ENCODE measurements around the gene ZFP28. TPM values are rescaled to one million over a fixed set of nuclear protein-coding genes. Genes with fewer than 3 reads are reported as not detected.

The ZFP28 gene
- total RNA-seq, 4 donors from 2014 or later: 10.3 to 20.2 (median 12.7) TPM

DNA sequence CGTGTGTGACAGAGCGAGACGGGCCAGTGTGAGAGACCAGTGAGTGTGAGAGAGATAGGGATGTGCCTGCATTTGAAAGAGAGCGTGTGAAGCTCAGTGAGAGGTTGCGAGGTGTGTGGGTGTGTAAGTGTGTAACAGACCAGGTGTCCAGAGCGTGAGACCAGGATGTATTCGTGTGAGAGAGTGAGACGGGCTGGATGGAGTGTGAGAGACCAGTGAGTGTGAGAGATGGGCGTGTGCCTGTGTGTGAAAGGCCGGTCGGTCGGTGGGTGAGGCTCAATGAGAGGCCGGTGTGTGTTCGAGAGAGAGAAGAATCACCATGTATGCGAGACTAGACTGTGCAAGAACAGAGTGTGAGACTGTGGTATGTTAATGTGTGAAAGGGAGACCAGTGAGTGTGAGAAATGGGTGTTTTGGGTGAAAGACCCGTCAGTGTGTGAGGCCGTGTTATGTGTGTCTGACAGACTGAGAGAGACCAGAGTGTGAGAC lies 30.4 kb upstream of the ZFP28 start:
- DNase-seq (ENCODE audit: extremely low spot score): no peak
- Histone ChIP-seq H3K4me3 (peak overlapping the region; percentile 66 to 86 (median 82)), H3K9me3 (peaks cover 0 to 8% (median 3%) of the 10 kb centered on the region in 4 donors), H3K36me3 (peaks cover 4 to 20% (median 13%) of the 10 kb centered on the region in 4 donors), H3K27me3 (no peaks in the 10 kb centered on the region), H3K4me1 (peaks cover 11 to 16% (median 14%) of the 10 kb centered on the region in 4 donors), H3K27ac (replicated peaks in 1 of 4) (peak overlapping the region; percentile 95 to 97 (median 96))
- WGBS: 4% methylated on average over 17 of the region's 17 CpGs
- intact Hi-C loops (cut with DNase I): loop anchor here (10.0 kb wide), 1 partner anchor 166 kb away; the partner anchor contains the start of gene ZNF835
- TF ChIP-seq POLR2AphosphoS5 (IDR thresholded peaks at IDR 0.05) (no peak), EP300 (IDR thresholded peaks at IDR 0.05) (no peak), POLR2A (IDR thresholded peaks at IDR 0.05; ENCODE audit: low read depth) (no peak)
- TF ChIP-seq, protein P1, sequence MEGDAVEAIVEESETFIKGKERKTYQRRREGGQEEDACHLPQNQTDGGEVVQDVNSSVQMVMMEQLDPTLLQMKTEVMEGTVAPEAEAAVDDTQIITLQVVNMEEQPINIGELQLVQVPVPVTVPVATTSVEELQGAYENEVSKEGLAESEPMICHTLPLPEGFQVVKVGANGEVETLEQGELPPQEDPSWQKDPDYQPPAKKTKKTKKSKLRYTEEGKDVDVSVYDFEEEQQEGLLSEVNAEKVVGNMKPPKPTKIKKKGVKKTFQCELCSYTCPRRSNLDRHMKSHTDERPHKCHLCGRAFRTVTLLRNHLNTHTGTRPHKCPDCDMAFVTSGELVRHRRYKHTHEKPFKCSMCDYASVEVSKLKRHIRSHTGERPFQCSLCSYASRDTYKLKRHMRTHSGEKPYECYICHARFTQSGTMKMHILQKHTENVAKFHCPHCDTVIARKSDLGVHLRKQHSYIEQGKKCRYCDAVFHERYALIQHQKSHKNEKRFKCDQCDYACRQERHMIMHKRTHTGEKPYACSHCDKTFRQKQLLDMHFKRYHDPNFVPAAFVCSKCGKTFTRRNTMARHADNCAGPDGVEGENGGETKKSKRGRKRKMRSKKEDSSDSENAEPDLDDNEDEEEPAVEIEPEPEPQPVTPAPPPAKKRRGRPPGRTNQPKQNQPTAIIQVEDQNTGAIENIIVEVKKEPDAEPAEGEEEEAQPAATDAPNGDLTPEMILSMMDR (IDR thresholded peaks at IDR 0.05): no peak

DNA sequence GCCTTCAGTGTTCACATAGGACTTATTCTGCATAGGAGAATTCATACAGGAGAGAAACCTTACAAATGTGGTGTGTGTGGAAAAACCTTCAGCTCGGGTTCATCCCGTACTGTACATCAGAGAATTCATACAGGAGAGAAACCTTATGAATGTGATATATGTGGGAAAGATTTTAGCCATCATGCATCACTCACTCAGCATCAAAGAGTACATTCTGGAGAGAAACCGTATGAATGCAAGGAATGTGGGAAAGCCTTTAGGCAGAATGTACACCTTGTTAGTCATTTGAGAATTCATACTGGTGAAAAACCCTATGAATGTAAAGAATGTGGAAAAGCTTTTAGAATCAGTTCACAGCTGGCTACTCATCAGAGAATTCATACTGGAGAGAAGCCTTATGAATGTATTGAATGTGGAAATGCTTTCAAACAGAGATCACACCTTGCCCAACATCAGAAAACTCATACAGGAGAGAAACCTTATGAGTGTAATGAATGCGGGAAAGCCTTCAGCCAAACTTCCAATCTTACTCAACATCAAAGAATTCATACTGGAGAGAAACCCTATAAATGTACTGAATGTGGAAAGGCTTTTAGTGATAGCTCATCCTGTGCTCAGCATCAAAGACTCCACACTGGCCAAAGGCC lies 13.4 kb upstream of the ZFP28 start:
- TF ChIP-seq, protein P1 (IDR thresholded peaks at IDR 0.05): no peak
- no peak for TF ChIP-seq EP300 (IDR thresholded peaks at IDR 0.05)
- TF ChIP-seq POLR2AphosphoS5 (IDR thresholded peaks at IDR 0.05): no peak
- TF ChIP-seq POLR2A (IDR thresholded peaks at IDR 0.05; ENCODE audit: low read depth): no peak
- no peak overlapping the region for H3K27ac ChIP-seq (replicated peaks in 1 of 4)
- peaks cover 45 to 55% (median 49%) of the 10 kb centered on the region in 4 donors for H3K36me3 ChIP-seq
- peaks cover 33 to 100% (median 99%) of the 10 kb centered on the region in 4 donors for H3K9me3 ChIP-seq
- intact Hi-C loops (cut with DNase I): no loop called here
- DNase-seq (ENCODE audit: extremely low spot score): no peak
- 85% methylated on average over 4 of the region's 4 CpGs for WGBS
- no peaks in the 10 kb centered on the region for H3K4me1 ChIP-seq
- no peaks in the 10 kb centered on the region for H3K27me3 ChIP-seq
- H3K4me3 ChIP-seq: no peak overlapping the region

DNA sequence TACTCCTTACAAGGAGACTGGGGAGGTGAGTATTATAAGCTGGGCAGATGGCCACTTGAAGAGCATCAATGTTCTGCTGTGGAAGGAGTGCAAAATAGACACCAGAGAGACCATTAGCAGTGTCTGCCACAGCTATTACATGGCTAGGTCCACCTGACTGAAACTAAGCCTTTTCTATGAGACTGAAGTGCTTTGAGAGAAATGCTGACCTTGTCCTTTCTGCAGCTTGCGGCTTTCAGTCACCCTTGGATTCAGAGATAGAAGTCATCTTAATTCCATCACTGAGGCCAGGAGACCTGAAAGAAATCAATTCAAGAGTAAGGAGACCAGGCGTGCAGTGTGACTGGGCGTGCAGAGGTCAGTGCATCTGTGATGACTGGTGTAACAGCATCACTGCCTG lies 1.3 kb upstream of the ZFP28 start:
- TF ChIP-seq EP300 (IDR thresholded peaks at IDR 0.05) (no peak), POLR2AphosphoS5 (IDR thresholded peaks at IDR 0.05) (no peak), POLR2A (IDR thresholded peaks at IDR 0.05; ENCODE audit: low read depth) (no peak)
- TF ChIP-seq, protein P1 (IDR thresholded peaks at IDR 0.05): no peak
- no peak for DNase-seq (ENCODE audit: extremely low spot score)
- 100% methylated on average over 3 of the region's 3 CpGs for WGBS
- H3K4me1 ChIP-seq: peaks cover 18 to 29% (median 20%) of the 10 kb centered on the region in 4 donors
- intact Hi-C loops (cut with DNase I): no loop called here
- H3K36me3 ChIP-seq: peaks cover 12 to 27% (median 16%) of the 10 kb centered on the region in 4 donors
- no peaks in the 10 kb centered on the region for H3K27me3 ChIP-seq
- H3K4me3 ChIP-seq: peak overlapping the region in 3 of 4 donors; percentile 75 to 80 (median 76)
- peaks cover 0 to 71% (median 54%) of the 10 kb centered on the region in 4 donors for H3K9me3 ChIP-seq
- peak overlapping the region in 3 of 4 donors; percentile 85 to 93 (median 89) for H3K27ac ChIP-seq (replicated peaks in 1 of 4)

DNA sequence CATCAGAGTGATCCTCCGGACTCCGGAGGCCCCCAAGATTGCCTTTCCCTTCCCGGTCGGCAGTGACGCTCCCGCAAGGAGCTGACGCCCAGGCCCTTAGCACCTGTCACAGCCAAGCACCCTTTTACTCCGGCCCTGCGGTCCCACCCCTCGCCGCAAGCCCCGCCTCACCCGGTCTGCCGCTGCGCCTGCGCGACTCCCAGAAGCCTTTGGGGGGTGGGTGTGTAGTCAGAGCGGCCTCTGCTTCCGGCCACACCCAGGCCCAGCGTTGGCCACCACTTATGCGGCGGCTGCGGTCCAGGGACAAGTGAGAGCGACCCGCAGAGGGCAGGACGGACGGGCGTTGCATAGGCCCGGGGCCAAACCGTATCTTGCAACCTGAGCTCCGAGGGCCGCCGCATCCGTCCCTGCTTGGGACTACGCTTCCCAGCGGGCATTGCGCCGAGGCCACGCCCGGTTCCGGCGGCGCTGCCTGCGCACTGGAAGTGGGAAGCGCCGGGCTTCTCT lies 441 bp upstream of the ZFP28 start:
- WGBS: under 1% methylated on average over 31 of the region's 46 CpGs
- peak; percentile 96 for DNase-seq (ENCODE audit: extremely low spot score)
- Histone ChIP-seq H3K36me3 (peaks cover 15 to 32% (median 23%) of the 10 kb centered on the region in 4 donors), H3K27me3 (no peaks in the 10 kb centered on the region), H3K4me3 (peak overlapping the region; percentile 75 to 82 (median 78)), H3K9me3 (peaks cover 0 to 69% (median 50%) of the 10 kb centered on the region in 4 donors), H3K4me1 (peaks cover 18 to 29% (median 20%) of the 10 kb centered on the region in 4 donors), H3K27ac (replicated peaks in 1 of 4) (peak overlapping the region; percentile 85 to 93 (median 90))
- TF ChIP-seq, protein P1 (IDR thresholded peaks at IDR 0.05): peak in 1 of 3 experiments; percentile 16
- no peak for TF ChIP-seq EP300 (IDR thresholded peaks at IDR 0.05)
- TF ChIP-seq POLR2A (IDR thresholded peaks at IDR 0.05; ENCODE audit: low read depth): no peak
- peak; percentile 78 to 80 for TF ChIP-seq POLR2AphosphoS5 (IDR thresholded peaks at IDR 0.05)
- intact Hi-C loops (cut with DNase I): no loop called here

All from esophagus muscularis mucosa (tissue), 4 donors.